T-helper 17 cell (primary cell): ENCODE data around the gene SLC6A16. TPM values are rescaled to one million over a fixed set of nuclear protein-coding genes. Genes with fewer than 3 reads are reported as not detected.
"Not testable (repeated sequence)": the region's sequence is repeated elsewhere in the genome, so short reads cannot be mapped to it uniquely, and the experiment has no call there.

ENCODE experiments used
- ATAC-seq: fragments of 150-1000 bp; cut with Tn5 transposase; 2 replicates; pipeline ENCODE4 v1.10.0; 2021; ENCODE audit warnings: mild to moderate bottlenecking, moderate library complexity
- DNase-seq, 3 donors: peaks; one replicate each; pipeline versions ENCODE4 v3.0.0 to v3.0.0-alpha.2; 2020 to 2021
- H3K9me3 ChIP-seq: one replicate; pipeline ENCODE4 v1.7.0; 2013; ENCODE audit warnings: low read length, mild to moderate bottlenecking; ENCODE audit not compliant: control insufficient read depth, poor library complexity, severe bottlenecking
- H3K27ac Mint-ChIP-seq: one replicate; pipeline ENCODE4 v1.8.0; 2022; ENCODE audit warnings: mild to moderate bottlenecking, moderate library complexity, mixed read lengths
- H3K27me3 Mint-ChIP-seq: one replicate; pipeline ENCODE4 v1.8.0; 2022; ENCODE audit warnings: mixed read lengths
- H3K36me3 Mint-ChIP-seq: one replicate; pipeline ENCODE4 v1.8.0; 2022; ENCODE audit warnings: low read depth, mixed read lengths
- H3K4me1 Mint-ChIP-seq: one replicate; pipeline ENCODE4 v1.8.0; 2022; ENCODE audit warnings: mild to moderate bottlenecking, mixed read lengths
- H3K4me3 Mint-ChIP-seq: one replicate; pipeline ENCODE4 v1.8.0; 2022; ENCODE audit warnings: mild to moderate bottlenecking, moderate library complexity, mixed read lengths
- total RNA-seq, 4 donors: library from RNA in 2 of 4; stranded (reverse) in 2 of 4; gene quantifications; one replicate each; pipeline ENCODE4 v1.2.3 and lab custom pipeline; 2022 to 2026

The SLC6A16 gene
- total RNA-seq, 2 donors from 2014 or later: 3.1 to 3.7 TPM

DNA sequence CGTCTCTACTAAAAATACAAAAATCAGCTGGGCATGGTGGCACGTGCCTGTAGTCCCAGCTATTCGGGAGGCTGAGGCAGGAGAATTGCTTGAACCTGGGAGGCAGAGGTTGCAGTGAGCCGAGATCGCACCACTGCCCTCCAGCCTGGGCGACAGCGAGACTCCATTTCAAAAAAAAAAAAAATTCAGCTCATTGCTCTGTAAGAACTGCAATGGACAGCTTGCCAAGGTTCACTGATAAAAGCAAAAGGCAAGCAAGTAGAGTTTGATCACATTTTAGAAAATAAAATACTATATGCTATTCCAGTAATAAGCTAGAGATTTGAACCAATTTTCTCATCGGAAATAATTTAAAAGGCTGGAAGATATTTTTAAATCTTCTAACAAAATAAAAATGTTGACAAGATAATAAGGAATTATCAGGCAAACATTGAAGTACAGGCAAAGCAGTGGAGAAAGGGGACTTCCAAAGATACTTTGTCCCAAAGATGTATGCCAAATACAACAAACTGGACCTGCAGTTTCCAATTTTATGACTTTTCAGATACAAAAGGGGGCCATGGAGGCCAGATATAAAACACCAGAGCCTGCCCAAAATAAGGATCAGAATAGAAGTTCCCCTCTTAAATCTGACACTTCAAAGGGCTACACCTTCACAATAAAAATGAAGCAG lies 29.6 kb downstream of the SLC6A16 start:
- ATAC-seq (no peak), DNase-seq (no peak)
- no peak overlapping the region for H3K4me3 Mint-ChIP-seq

DNA sequence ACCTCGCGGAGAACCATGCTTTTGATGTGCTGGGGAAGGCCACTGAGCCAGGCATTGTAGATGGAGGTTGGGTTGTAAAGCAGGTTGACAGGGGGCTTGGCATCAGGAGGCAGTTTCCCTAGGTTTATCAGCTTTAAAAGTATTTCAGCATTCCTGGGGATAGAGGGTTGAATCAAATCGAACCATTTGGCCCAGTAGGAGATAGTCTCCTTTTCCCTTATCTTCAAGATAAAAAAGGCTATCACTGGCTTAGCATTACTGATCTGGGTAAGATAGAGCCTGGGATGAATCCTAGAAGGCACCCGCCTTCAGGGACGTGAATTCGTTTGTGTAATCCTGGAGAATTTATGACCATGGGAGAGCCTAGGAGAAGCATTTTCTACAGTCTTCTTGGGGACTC lies 30.6 kb downstream of the SLC6A16 start:
- Mint-ChIP-seq H3K36me3 (peaks cover 3% of the 10 kb centered on the region), H3K27ac (no peak overlapping the region), H3K27me3 (no peaks in the 10 kb centered on the region), H3K4me3 (no peak overlapping the region), H3K4me1 (no peaks in the 10 kb centered on the region)
- ATAC-seq (no peak), DNase-seq (no peak)
- no peaks in the 10 kb centered on the region for H3K9me3 ChIP-seq

More for the DNA sequence above, 29.6 kb downstream of the SLC6A16 start:
- H3K9me3 ChIP-seq: no peaks in the 10 kb centered on the region
- peaks cover 1% of the 10 kb centered on the region for H3K4me1 Mint-ChIP-seq
- H3K27ac Mint-ChIP-seq: no peak overlapping the region
- no peaks in the 10 kb centered on the region for H3K27me3 Mint-ChIP-seq
- H3K36me3 Mint-ChIP-seq: peaks cover 3% of the 10 kb centered on the region

DNA sequence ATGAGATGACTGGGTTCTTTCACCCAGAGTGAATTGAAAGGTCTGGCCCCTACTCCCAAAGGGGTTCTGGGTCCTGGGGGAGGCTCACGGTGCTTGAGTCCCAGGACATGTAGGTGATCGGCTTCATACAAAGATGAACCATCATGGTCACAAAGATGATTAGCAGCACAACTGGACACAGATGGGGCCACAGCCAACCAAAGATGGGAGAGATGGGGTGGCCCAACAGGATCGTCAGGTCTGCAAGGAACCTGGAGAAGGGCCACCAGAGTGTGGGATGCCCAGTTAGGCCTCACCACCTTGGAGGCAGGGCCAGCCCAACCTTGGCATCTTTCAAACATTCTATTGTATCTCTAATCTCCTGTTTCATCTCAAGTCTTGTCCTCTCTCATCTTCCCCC lies 34.5 kb downstream of the SLC6A16 start:
- Mint-ChIP-seq H3K27ac (no peak overlapping the region), H3K4me1 (no peaks in the 10 kb centered on the region)

DNA sequence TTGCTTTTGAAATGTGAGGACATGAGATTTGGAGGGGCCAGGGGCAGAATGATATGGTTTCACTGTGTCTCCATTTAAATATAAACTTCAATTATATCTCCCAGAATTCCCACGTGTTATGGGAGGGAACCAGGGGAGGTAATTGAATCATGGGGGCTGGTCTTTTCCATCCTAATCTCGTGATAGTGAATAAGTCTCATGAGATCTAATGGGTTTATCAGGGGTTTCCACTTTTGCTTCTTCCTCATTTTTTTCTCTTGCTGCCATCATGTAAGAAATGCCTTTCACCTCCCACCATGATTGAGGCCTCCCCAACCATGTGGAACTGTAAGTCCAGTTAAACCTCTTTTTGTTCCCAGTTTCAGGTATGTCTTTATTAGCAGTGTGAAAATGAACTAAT lies 35.7 kb downstream of the SLC6A16 start:
- H3K27ac Mint-ChIP-seq, H3K4me3 Mint-ChIP-seq, ATAC-seq, H3K27me3 Mint-ChIP-seq, H3K36me3 Mint-ChIP-seq, H3K9me3 ChIP-seq, H3K4me1 Mint-ChIP-seq, DNase-seq: not testable (repeated sequence)

More for the DNA sequence above, 34.5 kb downstream of the SLC6A16 start:
- no peak for ATAC-seq
- Mint-ChIP-seq H3K27me3 (no peaks in the 10 kb centered on the region), H3K4me3 (no peak overlapping the region), H3K36me3 (no peaks in the 10 kb centered on the region)
- no peaks in the 10 kb centered on the region for H3K9me3 ChIP-seq
- no peak for DNase-seq

DNA sequence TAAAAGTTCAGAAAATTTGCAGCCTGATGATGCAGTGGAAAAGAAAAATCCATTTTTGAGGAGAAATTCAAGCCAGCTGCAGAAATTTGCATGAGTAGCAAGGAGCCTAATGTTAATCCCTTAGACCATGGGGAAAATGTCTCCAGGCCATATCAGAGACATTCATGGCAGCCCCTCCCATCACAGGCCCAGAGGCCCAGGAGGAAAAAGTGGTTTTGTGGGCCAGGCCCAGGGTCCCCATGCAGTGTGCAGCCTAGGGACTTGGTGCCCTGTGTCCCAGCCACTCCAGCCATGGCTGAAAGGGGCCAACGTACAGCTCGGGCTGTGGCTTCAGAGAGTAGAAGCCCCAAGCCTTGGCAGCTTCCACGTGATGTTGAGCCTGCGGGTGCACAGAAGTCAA lies 36.8 kb downstream of the SLC6A16 start:
- H3K27ac Mint-ChIP-seq, H3K4me1 Mint-ChIP-seq, H3K27me3 Mint-ChIP-seq, H3K36me3 Mint-ChIP-seq, H3K9me3 ChIP-seq, ATAC-seq, H3K4me3 Mint-ChIP-seq, DNase-seq: not testable (repeated sequence)

DNA sequence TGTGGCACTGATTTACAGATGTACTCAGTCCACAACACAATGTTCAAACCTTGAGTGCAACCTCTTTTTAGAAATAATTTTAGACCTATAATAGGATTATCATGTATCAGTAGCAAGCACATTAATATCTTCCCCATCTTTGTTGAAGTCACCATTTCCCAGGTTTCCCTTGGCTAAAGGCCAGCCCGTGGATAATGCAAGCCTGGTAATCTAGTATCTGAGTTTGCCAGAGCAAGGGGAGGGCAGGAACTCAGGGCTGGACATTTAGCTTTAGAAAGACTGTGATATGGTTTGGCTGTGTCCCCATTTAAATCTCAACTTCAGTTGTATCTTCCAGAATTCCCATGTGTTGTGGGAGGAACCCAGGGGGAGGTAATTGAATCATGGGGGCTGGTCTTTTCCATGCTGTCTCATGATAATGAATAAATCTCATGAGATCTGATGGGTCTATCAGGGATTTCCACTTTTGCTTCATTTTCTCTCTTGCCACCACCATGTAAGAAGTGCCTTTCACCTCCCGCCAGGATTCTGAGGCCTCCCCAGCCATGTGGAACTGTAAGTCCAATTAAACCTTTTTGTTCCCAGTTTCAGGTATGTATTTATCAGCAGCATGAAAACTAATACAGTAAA lies 37.7 kb downstream of the SLC6A16 start:
- Mint-ChIP-seq H3K4me3 (no peak overlapping the region), H3K36me3 (no peaks in the 10 kb centered on the region), H3K27ac (no peak overlapping the region), H3K27me3 (peaks cover 5% of the 10 kb centered on the region), H3K4me1 (no peaks in the 10 kb centered on the region)
- DNase-seq (no peak), ATAC-seq (no peak)
- H3K9me3 ChIP-seq: no peaks in the 10 kb centered on the region

DNA sequence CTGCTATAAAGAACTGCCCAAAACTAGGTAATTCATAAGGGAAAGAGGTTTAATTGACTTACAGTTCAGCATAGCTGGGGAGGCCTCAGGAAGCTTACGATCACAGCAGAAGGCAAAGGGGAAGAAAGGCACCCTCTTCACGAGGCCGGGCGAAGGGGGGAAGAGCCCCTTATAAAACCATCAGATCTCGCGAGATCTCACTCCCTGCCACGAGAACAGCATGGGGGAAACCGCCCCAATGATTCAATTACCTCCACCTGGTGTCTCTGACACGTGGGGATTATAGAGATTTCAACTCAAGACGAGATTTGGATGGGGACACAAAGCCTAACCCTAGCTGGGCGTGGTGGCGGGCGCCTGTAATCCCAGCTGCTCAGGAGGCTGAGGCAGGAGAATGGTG lies 42.8 kb downstream of the SLC6A16 start:
- Mint-ChIP-seq H3K4me3 (no peak overlapping the region), H3K27ac (no peak overlapping the region), H3K4me1 (no peaks in the 10 kb centered on the region), H3K27me3 (peaks cover 21% of the 10 kb centered on the region), H3K36me3 (no peaks in the 10 kb centered on the region)
- DNase-seq: no peak
- no peaks in the 10 kb centered on the region for H3K9me3 ChIP-seq
- ATAC-seq: no peak

DNA sequence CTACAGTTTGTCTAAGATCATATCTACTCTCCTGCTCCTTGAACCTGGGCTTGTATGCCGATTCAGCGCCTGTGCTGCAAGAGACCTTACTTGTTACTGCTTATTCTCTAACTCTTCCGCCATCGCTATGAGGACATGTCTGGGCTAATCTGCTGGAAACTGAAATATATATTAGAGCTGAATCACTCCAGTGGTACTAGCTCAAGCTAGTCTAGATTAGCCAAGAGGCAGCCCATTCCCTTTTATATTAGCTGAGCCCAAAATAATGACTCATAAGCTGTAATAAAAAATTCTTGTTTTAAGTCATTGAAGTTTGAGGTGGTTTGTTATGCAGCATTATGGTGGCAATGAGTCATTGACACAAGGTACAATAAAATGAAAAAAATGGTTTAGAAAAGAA lies 52.8 kb downstream of the SLC6A16 start:
- ATAC-seq: no peak
- no peaks in the 10 kb centered on the region for H3K4me1 Mint-ChIP-seq
- H3K27me3 Mint-ChIP-seq: peaks cover 18% of the 10 kb centered on the region

DNA sequence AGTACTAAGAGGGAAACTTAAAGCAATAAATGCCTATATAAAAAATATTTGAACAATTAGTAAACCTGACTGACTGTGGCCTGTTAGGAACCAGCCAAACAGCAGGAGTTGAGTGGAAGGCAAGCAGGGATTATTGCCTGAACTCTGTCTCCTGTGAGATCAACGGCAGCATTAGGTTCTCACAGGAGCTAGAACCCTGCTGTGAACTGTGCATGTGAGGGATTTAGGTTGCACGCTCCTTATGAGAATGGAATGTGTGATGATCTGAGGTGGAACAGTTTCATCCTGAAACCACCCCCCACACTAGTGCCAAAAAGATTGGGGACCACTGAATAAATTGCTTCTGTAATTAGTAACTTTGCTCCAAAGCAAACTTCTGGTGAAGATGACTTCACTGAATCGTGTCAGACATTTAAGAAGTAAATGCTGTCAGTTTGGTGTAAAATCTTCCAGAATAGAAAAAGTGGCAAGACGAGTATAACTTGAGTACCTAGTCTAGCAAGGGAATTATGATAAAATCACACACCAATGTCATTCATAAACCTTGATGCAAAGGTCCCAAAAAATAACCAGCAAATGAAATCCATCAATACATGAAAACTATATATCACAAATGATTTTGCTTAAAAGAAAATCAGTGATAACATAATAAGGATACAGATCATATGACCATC lies 53.8 kb downstream of the SLC6A16 start:
- Mint-ChIP-seq H3K4me1 (no peaks in the 10 kb centered on the region), H3K4me3 (no peak overlapping the region), H3K27me3 (peaks cover 18% of the 10 kb centered on the region), H3K27ac (no peak overlapping the region), H3K36me3 (no peaks in the 10 kb centered on the region)
- H3K9me3 ChIP-seq: no peaks in the 10 kb centered on the region
- DNase-seq (no peak), ATAC-seq (no peak)

More for the DNA sequence above, 52.8 kb downstream of the SLC6A16 start:
- Mint-ChIP-seq H3K4me3 (no peak overlapping the region), H3K27ac (no peak overlapping the region), H3K36me3 (no peaks in the 10 kb centered on the region)
- no peak for DNase-seq
- no peaks in the 10 kb centered on the region for H3K9me3 ChIP-seq

DNA sequence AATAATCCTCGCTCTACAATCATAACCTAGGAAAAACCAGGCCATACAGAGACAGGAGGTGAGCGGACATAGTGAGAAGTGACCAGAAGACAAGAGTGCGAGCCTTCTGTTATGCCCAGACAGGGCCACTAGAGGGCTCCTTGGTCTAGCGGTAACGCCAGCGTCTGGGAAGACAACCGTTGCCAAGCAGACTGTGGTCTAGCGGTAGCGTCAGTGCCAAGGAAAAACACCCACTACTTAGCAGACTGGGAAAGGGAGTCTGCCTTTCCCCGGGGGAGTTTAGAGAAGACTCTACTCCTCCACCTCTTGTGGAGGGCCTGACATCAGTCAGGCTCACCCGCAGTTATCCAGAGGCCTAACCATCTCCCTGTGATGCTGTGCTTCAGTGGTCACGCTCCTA lies 58.6 kb downstream of the SLC6A16 start:
- not testable (repeated sequence) for ATAC-seq, H3K4me3 Mint-ChIP-seq, H3K4me1 Mint-ChIP-seq, H3K9me3 ChIP-seq, DNase-seq, H3K27me3 Mint-ChIP-seq, H3K27ac Mint-ChIP-seq, H3K36me3 Mint-ChIP-seq

DNA sequence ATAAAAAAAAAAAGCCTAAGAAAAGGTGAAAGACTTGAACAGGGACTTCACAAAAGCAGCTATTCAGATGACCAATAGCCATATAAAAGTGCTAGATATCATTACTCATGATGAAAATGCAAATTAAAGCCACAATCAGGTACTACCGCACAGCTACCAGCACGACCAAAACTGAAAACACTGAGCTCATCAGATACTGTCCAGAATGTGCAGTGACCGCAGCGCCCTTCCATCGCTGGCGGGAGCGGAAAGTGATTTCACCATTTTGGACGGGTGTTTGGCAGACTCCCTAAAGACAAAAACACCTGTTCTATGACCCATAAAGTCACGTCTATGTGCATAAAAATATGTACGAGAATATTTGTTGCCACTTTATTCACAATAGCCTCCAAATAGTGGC lies 60.7 kb downstream of the SLC6A16 start:
- Mint-ChIP-seq H3K36me3 (no peaks in the 10 kb centered on the region), H3K4me3 (no peak overlapping the region), H3K4me1 (no peaks in the 10 kb centered on the region), H3K27me3 (no peaks in the 10 kb centered on the region), H3K27ac (no peak overlapping the region)
- H3K9me3 ChIP-seq: peaks cover 7% of the 10 kb centered on the region
- ATAC-seq (no peak), DNase-seq (no peak)

DNA sequence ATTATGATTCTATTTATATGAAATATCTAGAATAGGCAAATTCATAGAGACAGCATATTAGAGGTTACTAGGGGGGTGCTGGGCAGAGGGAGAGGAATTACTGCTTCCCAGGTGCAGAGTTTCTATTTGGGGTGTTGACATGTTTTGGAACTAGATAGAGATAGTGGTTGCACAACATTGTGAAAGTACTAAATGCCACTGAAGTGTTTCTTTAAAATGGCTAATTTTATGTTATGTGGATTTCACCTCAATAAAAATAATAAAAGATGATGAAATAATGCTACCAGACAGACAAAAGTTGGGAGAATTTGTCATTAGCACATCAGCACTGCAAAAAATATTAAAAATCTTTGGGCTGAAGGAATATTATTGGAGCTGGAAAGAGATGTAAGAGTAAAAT lies 63.4 kb downstream of the SLC6A16 start:
- peaks cover 7% of the 10 kb centered on the region for H3K9me3 ChIP-seq
- ATAC-seq (no peak), DNase-seq (no peak)
- no peak overlapping the region for H3K4me3 Mint-ChIP-seq
- no peaks in the 10 kb centered on the region for H3K36me3 Mint-ChIP-seq
- no peak overlapping the region for H3K27ac Mint-ChIP-seq
- H3K27me3 Mint-ChIP-seq: no peaks in the 10 kb centered on the region
- H3K4me1 Mint-ChIP-seq: no peaks in the 10 kb centered on the region

DNA sequence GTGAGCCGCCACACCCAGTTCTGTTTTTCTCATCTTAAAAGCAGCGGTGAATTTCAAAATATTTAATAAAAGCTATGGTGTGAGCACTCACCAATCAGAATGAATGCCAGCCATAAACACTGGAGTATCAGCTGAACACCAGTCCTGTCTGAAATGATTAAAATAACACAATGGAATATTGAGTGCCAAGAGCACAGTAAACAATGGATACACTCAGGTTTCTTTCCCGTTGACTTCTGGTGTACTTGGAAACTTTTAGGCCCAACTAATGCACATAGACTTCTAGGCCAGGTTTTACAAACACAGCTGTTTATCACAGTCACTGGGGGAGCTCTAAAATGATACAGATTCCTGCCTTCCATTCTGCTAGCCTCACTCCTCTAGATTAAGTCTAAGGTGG lies 68.3 kb downstream of the SLC6A16 start:
- Mint-ChIP-seq H3K4me3 (no peak overlapping the region), H3K36me3 (peaks cover 8% of the 10 kb centered on the region), H3K4me1 (peaks cover 11% of the 10 kb centered on the region), H3K27ac (no peak overlapping the region), H3K27me3 (peaks cover 34% of the 10 kb centered on the region)
- ATAC-seq: no peak
- peaks cover 2% of the 10 kb centered on the region for H3K9me3 ChIP-seq
- no peak for DNase-seq

DNA sequence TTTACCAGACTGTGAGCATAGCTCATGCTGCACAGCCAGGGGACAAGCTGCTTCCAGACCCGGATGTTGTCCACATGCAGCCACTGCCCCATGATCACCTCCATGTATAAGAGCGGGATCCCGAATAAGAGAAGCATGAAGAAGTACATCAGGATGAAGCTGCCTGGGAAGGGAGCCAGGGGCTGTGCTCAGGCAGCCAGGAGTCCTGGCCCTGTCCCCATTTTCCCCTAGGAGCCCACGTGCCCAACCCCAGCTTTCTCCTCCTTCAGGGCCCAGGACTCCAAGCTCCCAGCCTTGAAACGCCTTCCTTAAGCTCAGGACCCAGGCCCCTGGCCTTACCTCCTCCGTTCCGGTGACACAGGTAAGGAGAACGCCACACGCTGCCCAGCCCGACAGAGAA lies 69.3 kb downstream of the SLC6A16 start:
- DNase-seq (no peak), ATAC-seq (no peak)
- no peak overlapping the region for H3K4me3 Mint-ChIP-seq
- peaks cover 2% of the 10 kb centered on the region for H3K9me3 ChIP-seq
- H3K36me3 Mint-ChIP-seq: peaks cover 8% of the 10 kb centered on the region
- H3K4me1 Mint-ChIP-seq: peaks cover 11% of the 10 kb centered on the region
- peaks cover 38% of the 10 kb centered on the region for H3K27me3 Mint-ChIP-seq
- H3K27ac Mint-ChIP-seq: no peak overlapping the region
